Measurements from ENCODE around the gene TTC28.

The TTC28 gene

GRCh38 chr22:27935897-27936296 lies 743.7 kb downstream of the TTC28 start:
- DNase-seq, result no peak

- no peak for DNase-seq
These were observed 745.6 kb downstream of the TTC28 start for GRCh38 chr22:27934069-27934468.

- DNase-seq, result no peak
These were observed 746.3 kb downstream of the TTC28 start for GRCh38 chr22:27933186-27933983.

GRCh38 chr22:27930331-27931060 lies 749.1 kb downstream of the TTC28 start:
- no peak for DNase-seq
